Body of pancreas (tissue), 4 donors: ENCODE measurements around the gene TRIM22.

ENCODE experiments used
- CTCF ChIP-seq, 7 experiments: fragments of 450-650 bp in 4 of 7; fragments of 200-600 bp in 3 of 7; sonication (generic) in 3 of 7; IDR thresholded peaks; one replicate each; pipeline ENCODE4 v1.5.1; 2016 to 2019; ENCODE audit warnings: antibody characterized with exemption in 7 of 7
- POLR2A ChIP-seq, 3 donors: fragments of 450-650 bp; IDR thresholded peaks; one replicate each; pipeline ENCODE4 v1.6.1; 2016; ENCODE audit warnings: antibody characterized with exemption in 3 of 3, mild to moderate bottlenecking in 2 of 3

GRCh38 chr11:5737091-5737490 lies 47.5 kb downstream of the TRIM22 start:
- TF ChIP-seq CTCF (IDR thresholded peaks at IDR 0.05) = no peak
- TF ChIP-seq POLR2A (IDR thresholded peaks at IDR 0.05) = no peak
